Measurements from ENCODE around the gene STMND1. TPM values are rescaled to one million over a fixed set of nuclear protein-coding genes. Genes with fewer than 3 reads are reported as not detected.

The STMND1 gene
- total RNA-seq, 1 experiment from 2014 or later = not detected

DNA sequence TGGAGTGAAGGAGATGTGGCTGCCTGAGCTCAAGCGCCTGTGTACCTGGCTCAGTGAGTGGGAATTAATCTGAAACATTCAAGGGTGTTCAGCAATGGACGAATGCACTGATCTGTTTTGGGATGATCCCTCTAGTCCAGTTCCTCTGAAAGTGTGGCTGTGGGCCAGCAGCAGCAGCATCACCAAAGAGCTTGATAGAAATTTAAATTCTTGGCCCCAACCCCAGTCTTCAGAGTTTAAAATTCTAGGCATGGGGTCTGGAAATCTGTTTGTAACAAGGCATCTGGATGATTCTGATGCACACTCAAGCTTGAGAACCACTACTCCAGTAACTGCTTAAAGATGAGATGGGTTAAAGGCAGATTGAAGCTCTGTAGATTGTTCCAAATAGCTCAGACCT lies 59.2 kb downstream of the STMND1 start:
- no peak for DNase-seq (ENCODE audit: low read depth)

- DNase-seq (ENCODE audit: low read depth) = peak; percentile 69
Measured at GRCh38 chr6:17165383-17165782, 63.5 kb downstream of the STMND1 start.

GRCh38 chr6:17167327-17167979 lies 65.6 kb downstream of the STMND1 start:
- DNase-seq (ENCODE audit: low read depth) = peak; percentile 75

GRCh38 chr6:17169291-17169690 lies 67.4 kb downstream of the STMND1 start:
- DNase-seq (ENCODE audit: low read depth) = peak; percentile 72

DNA sequence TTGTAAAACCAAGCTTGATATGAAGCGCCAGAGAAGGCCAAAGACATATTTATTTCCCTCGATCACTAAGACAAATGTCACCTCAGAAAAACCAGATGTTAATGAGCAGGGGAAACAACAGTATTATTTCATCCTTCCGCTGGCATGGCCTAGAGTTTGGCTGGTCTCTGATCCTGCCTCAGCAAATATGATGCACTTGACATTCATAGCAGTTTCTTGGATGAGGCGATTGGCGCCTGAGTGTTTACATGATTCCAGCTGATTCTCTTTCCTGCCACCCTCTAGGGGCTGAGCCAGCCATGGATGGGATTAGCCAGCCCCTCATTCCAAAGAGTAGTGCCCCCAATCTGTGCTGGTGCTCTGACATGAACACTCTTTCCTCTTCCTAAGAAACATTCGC lies 67.9 kb downstream of the STMND1 start:
- DNase-seq (ENCODE audit: low read depth) = no peak

DNA sequence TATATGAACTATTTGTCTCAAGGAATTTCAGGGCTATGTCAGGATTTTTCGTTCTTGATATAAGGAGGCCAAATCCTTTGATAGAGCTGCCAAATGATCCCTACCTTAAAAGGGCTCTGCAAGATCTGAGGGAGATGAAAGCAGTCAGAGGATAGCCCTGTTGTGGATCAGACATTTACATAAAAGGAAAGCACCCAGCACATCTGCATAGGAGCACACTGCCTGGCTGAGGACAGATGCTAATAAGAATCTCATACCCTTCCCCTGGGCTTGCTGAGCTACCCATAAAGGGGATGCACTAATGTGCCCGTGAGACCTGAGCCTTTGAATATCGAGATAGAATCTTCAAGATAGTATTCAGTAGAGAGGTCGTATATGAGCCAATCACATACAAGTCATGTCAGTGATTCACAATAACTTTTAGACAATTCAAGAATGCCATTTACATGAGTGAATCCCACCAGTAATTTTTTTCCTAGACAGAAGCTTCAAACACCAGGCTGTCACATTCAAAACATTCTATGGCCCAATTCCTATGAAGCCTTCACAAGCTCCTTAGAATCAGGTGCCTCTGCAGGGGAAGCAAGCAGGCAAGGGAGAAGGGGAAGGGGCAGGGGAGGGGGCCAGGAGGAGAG lies 71.1 kb downstream of the STMND1 start:
- no peak for DNase-seq (ENCODE audit: low read depth)

DNA sequence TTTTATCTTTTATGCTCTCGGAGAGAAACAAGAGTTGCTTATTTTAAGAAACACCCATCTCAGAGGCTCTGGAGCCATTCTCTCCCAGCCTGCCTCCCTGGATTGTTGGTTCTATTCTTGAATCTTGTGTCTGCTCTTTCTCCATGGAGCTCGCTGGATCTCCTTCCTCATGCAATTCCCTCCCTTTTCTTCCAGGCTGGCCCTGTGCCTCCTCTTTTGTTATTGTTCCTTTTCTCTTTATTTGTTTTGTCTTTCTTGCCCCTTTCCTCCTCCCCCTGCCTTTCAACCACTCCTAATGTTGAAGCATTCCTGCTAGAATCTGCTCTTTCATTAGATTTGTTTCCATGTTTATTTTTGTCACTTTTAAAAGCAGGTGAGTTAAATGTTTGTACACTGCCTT lies 76.5 kb downstream of the STMND1 start:
- DNase-seq (ENCODE audit: low read depth) = no peak

DNA sequence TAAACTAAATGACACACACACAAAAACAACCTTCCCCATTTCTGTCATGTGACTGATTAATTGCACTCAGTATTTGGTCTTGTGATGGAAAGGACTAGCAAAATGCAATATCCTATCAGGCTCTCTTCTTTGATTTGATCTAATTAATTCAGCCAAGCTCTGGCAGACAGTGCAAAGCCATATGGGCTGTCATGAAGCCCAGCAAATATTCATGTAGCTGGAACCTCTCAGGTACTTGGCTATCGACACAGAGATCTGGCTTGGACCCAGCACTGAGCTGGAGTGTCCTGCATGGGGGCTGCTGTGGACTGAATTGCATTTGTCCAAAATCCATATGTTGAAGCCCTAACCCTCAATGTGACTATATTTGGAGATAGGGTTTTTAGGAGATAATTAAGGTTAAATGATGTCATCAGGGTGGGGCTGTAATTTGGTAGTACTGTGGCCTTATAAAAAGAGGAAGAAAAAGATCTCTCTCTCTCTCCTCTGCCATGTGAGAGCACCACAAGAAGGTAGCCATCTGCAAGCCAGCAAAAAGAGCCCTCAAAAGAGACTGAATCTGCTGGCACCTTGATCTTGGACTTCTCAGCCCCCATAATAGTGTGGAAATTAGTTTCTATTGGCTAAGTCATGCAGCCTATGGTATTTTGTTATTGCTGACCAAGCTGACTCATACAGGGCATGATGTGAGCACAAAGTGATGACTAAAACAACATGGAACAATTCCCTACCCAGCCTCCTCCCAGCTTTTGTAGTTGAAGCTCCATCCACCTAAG lies 77.1 kb downstream of the STMND1 start:
- DNase-seq (ENCODE audit: low read depth) = peak; percentile 81

DNA sequence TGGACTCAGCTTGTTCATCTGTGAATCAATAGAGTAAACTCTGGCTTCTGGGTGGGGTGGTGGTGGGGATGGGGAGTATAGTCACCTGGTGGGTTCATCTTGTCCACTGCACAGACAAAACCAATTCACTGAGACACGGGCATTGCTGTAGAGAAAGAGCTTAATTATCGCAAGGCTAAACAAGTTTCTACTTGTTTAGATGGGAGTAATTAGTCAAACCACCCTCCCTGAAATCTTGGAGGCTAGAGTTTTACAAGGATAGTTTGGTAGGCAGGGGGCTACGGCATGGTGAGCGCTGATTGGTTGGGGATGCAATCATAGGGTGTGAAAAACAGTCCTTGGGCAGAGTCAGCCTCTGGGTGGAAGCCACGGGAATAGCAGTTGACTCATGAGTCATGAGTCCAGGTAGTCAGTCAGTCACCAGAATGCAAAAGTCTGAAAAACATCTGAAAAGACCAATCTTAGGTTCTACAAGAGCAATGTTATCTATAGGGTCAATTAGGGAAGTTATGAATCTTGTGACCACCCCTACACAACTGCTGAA lies 77.8 kb downstream of the STMND1 start:
- DNase-seq (ENCODE audit: low read depth) = peak; percentile 70

Other genes starting within 250 kb of the STMND1 start
- gene RBM24, start 179.3 kb downstream of the STMND1 start, total RNA-seq (2014; rRNA removed; shearing (Covaris generic)) = 24.1 and 27.9 TPM in 2 replicates